ENCODE results near the gene C2CD4D.

Gene C2CD4D

DNA sequence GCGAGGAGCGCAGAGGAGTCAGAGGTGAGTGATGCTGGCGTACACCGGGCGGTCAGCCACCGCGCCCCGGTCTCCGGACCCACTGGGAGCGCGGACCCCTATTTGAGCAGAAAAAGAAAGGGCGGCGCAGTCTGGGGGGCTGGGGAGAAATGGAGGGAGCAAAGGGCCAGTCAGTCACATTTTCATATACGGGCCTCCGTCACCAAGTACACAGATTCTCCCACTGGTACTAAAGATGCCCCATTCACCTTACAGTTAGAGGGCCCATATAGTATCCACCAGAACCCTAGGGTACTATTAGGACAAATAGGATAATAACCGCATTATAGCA, 573 bp downstream of the C2CD4D start:
- no peak for DNase-seq (ENCODE audit: low spot score)
- Histone ChIP-seq H3K27ac (ENCODE audit: poor library complexity, severe bottlenecking) (peak overlapping the region; percentile 75), H3K4me3 (ENCODE audit: severe bottlenecking) (no peak overlapping the region), H3K27me3 (ENCODE audit: insufficient read depth, poor library complexity, severe bottlenecking) (no peaks in the 10 kb centered on the region), H3K9me3 (ENCODE audit: severe bottlenecking) (no peaks in the 10 kb centered on the region), H3K4me1 (ENCODE audit: insufficient read depth, poor library complexity, severe bottlenecking) (peaks cover 36% of the 10 kb centered on the region), H3K36me3 (ENCODE audit: low read depth) (no peaks in the 10 kb centered on the region)
- ATAC-seq (ENCODE audit: low read depth): no peak
- TF ChIP-seq, protein P1, sequence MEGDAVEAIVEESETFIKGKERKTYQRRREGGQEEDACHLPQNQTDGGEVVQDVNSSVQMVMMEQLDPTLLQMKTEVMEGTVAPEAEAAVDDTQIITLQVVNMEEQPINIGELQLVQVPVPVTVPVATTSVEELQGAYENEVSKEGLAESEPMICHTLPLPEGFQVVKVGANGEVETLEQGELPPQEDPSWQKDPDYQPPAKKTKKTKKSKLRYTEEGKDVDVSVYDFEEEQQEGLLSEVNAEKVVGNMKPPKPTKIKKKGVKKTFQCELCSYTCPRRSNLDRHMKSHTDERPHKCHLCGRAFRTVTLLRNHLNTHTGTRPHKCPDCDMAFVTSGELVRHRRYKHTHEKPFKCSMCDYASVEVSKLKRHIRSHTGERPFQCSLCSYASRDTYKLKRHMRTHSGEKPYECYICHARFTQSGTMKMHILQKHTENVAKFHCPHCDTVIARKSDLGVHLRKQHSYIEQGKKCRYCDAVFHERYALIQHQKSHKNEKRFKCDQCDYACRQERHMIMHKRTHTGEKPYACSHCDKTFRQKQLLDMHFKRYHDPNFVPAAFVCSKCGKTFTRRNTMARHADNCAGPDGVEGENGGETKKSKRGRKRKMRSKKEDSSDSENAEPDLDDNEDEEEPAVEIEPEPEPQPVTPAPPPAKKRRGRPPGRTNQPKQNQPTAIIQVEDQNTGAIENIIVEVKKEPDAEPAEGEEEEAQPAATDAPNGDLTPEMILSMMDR (IDR thresholded peaks at IDR 0.05; ENCODE audit: poor library complexity, severe bottlenecking): no peak

DNA sequence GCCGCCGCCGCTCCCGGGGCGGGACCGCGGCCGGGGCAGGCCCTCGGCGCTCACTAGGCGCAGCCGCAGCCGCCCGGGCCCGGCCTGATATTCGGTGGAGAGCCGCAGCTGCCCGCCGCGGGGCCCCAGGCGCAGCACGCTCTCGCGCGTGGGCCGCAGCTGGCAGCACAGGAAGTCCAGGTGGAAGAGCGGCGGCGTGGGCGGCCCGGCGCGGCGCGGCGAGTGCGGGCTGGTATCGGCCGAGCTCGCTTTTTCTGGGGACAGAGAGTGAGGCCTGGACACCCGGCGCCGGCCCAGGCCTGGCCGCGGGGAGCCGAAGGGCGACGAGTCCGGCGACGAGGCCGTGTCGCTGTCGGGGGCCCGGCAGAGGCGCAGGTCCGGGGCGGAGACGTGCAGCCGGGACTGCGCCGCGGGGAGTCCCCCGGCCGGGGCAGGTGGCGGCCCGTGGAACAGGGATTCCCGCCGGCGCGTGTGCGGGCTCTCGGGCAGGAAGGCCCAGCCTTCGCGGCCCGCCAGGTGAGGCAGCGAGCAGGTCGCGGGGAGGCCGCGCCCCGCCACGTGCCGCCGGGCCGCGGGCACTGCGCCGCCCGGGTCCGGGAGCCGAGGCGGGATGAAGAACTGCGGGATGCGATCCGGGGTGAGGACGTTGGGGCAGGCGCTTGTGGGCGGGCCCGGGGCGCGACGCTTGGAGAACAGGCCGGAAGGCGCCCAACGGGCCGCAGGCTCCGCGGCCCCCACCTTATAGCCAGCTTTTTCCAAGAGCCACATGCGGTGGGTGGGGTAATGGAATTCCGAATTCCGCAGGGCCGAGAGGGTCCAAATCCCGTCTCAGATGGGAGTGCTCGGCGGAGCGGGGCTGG, 1.2 kb downstream of the C2CD4D start:
- Histone ChIP-seq H3K36me3 (ENCODE audit: low read depth) (no peaks in the 10 kb centered on the region), H3K27ac (ENCODE audit: poor library complexity, severe bottlenecking) (peak overlapping the region; percentile 75), H3K9me3 (ENCODE audit: severe bottlenecking) (no peaks in the 10 kb centered on the region), H3K4me1 (ENCODE audit: insufficient read depth, poor library complexity, severe bottlenecking) (peaks cover 36% of the 10 kb centered on the region), H3K4me3 (ENCODE audit: severe bottlenecking) (no peak overlapping the region), H3K27me3 (ENCODE audit: insufficient read depth, poor library complexity, severe bottlenecking) (no peaks in the 10 kb centered on the region)
- ATAC-seq (ENCODE audit: low read depth) (no peak), DNase-seq (ENCODE audit: low spot score) (no peak)
- TF ChIP-seq, protein P1 (IDR thresholded peaks at IDR 0.05; ENCODE audit: poor library complexity, severe bottlenecking): no peak

DNA sequence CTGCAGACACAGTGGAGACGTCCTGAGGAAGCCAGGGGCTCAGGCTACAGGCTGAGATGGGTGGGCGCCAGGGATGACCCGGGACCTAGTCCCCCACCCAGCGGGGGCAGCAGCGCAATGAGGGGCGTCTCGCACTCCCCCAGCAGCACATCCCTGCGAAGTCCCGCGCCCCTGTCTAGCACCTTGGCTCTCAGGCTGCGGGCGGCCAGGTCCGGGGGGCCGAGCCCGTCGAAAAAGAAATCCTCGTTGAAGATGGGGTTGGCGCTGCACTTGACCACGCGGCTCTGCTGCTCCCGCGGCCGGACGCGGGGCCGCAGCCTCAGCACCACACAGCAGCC, 1.8 kb downstream of the C2CD4D start:
- no peaks in the 10 kb centered on the region for H3K9me3 ChIP-seq (ENCODE audit: severe bottlenecking)
- peaks cover 36% of the 10 kb centered on the region for H3K4me1 ChIP-seq (ENCODE audit: insufficient read depth, poor library complexity, severe bottlenecking)
- peak overlapping the region; percentile 75 for H3K27ac ChIP-seq (ENCODE audit: poor library complexity, severe bottlenecking)
- no peak overlapping the region for H3K4me3 ChIP-seq (ENCODE audit: severe bottlenecking)
- TF ChIP-seq, protein P1 (IDR thresholded peaks at IDR 0.05; ENCODE audit: poor library complexity, severe bottlenecking): no peak
- ATAC-seq (ENCODE audit: low read depth) (no peak), DNase-seq (ENCODE audit: low spot score) (no peak)
- H3K27me3 ChIP-seq (ENCODE audit: insufficient read depth, poor library complexity, severe bottlenecking): no peaks in the 10 kb centered on the region
- H3K36me3 ChIP-seq (ENCODE audit: low read depth): no peaks in the 10 kb centered on the region

DNA sequence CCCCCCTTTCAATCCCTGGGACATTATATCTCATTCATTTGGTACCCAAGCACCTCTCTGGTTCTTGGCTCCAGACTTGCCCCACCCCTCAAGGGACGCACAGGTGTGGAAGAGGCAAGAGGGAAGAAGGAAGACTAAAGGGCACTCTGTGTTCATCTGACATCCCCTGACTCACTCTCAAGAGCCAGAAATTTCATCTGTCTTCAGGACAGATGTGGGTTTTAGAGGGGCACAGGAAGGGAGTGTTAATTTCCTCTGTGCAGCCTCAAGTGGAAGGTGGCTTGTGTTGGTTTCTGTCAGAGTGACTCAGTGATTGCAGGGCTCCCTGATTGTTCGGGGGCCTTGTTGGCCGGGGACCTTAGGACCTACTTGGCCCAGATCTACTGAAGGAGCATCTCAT, 2.4 kb downstream of the C2CD4D start:
- ATAC-seq (ENCODE audit: low read depth) (peak; percentile 58), DNase-seq (ENCODE audit: low spot score) (peak; percentile 84)
- Histone ChIP-seq H3K4me3 (ENCODE audit: severe bottlenecking) (no peak overlapping the region), H3K36me3 (ENCODE audit: low read depth) (no peaks in the 10 kb centered on the region), H3K9me3 (ENCODE audit: severe bottlenecking) (no peaks in the 10 kb centered on the region), H3K4me1 (ENCODE audit: insufficient read depth, poor library complexity, severe bottlenecking) (peaks cover 39% of the 10 kb centered on the region), H3K27me3 (ENCODE audit: insufficient read depth, poor library complexity, severe bottlenecking) (no peaks in the 10 kb centered on the region), H3K27ac (ENCODE audit: poor library complexity, severe bottlenecking) (peak overlapping the region; percentile 75)
- TF ChIP-seq, protein P1 (IDR thresholded peaks at IDR 0.05; ENCODE audit: poor library complexity, severe bottlenecking): no peak

DNA sequence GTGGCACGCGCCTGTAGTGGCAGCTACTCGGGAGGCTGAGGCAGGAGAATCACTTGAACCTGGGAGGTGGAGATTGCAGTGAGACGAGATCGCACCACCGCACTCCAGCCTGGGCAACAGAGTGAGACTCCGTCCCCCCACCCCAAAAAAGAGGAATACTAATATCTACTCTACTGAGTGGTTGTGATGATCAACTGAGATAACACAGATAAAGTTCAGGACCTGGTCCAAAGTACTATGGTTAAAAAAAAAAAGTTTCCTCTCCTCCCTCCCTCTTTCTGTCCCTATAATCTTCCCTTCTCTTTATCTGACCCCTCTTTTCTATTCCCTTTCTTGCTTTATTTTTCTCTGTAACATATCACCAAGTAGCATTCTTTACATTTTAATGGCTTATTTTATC, 4.0 kb downstream of the C2CD4D start:
- H3K36me3 ChIP-seq (ENCODE audit: low read depth): no peaks in the 10 kb centered on the region
- peak overlapping the region; percentile 75 for H3K27ac ChIP-seq (ENCODE audit: poor library complexity, severe bottlenecking)
- peaks cover 41% of the 10 kb centered on the region for H3K4me1 ChIP-seq (ENCODE audit: insufficient read depth, poor library complexity, severe bottlenecking)
- no peak overlapping the region for H3K4me3 ChIP-seq (ENCODE audit: severe bottlenecking)
- no peak for DNase-seq (ENCODE audit: low spot score)
- no peak for ATAC-seq (ENCODE audit: low read depth)
- H3K9me3 ChIP-seq (ENCODE audit: severe bottlenecking): no peaks in the 10 kb centered on the region
- TF ChIP-seq, protein P1 (IDR thresholded peaks at IDR 0.05; ENCODE audit: poor library complexity, severe bottlenecking): no peak
- no peaks in the 10 kb centered on the region for H3K27me3 ChIP-seq (ENCODE audit: insufficient read depth, poor library complexity, severe bottlenecking)

All from RWPE2 (cell line).